Epithelial cell of proximal tubule (primary cell): ENCODE results near the gene PRKCH. TPM values are rescaled to one million over a fixed set of nuclear protein-coding genes. Genes with fewer than 3 reads are reported as not detected.

ENCODE experiments used
- DNase-seq: peaks from one replicate; pipeline ENCODE4 v3.0.0-alpha.2; 2011; ENCODE audit warnings: low read depth
- H3K4me3 ChIP-seq: 2 replicates; pipeline ENCODE4 v1.5.1; 2011; ENCODE audit warnings: low read depth, mild to moderate bottlenecking, low read length
- total RNA-seq: library from RNA; depleted of rRNA; stranded (reverse); fragments of >200 nt; gene quantifications from 2 replicates; pipeline ENCODE4 v1.2.3, GENCODE V29; 2015
- TF ChIP-seq, protein P1 (sequence below): conservative IDR thresholded peaks from 2 replicates; pipeline ENCODE4 v1.5.1; 2012; ENCODE audit warnings: low read depth, mild to moderate bottlenecking, low read length

The PRKCH gene
- total RNA-seq, 1 donor from 2014 or later, result 7.6 TPM

DNA sequence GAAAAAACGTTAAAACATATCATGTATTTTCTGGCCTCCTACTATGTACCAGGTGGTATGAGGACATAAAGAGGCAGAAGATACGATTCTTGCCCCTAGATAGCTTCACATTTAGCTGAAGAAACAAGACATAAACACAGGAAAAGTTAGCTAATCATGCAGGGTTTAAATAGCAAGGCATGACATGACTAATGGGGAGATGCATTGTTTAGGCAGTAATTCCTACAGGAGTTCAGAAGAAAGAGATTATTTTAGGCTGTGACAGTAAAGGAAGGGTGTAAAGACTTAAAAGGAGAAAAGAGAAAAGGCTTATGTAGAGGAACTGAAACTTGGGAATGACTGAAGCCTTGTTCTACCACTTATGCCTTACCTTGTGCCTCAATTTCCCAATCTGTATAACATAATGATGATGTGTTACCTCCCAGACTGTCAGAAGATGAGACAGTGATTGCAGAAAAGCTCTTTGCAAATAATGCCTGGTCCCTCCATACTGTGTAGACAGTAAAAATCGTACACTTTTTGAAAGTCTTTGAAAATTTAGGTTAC is 44.4 kb downstream of the PRKCH start:
- TF ChIP-seq, protein P1, sequence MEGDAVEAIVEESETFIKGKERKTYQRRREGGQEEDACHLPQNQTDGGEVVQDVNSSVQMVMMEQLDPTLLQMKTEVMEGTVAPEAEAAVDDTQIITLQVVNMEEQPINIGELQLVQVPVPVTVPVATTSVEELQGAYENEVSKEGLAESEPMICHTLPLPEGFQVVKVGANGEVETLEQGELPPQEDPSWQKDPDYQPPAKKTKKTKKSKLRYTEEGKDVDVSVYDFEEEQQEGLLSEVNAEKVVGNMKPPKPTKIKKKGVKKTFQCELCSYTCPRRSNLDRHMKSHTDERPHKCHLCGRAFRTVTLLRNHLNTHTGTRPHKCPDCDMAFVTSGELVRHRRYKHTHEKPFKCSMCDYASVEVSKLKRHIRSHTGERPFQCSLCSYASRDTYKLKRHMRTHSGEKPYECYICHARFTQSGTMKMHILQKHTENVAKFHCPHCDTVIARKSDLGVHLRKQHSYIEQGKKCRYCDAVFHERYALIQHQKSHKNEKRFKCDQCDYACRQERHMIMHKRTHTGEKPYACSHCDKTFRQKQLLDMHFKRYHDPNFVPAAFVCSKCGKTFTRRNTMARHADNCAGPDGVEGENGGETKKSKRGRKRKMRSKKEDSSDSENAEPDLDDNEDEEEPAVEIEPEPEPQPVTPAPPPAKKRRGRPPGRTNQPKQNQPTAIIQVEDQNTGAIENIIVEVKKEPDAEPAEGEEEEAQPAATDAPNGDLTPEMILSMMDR, result no peak
- no peak overlapping the region for H3K4me3 ChIP-seq
- DNase-seq, result no peak

DNA sequence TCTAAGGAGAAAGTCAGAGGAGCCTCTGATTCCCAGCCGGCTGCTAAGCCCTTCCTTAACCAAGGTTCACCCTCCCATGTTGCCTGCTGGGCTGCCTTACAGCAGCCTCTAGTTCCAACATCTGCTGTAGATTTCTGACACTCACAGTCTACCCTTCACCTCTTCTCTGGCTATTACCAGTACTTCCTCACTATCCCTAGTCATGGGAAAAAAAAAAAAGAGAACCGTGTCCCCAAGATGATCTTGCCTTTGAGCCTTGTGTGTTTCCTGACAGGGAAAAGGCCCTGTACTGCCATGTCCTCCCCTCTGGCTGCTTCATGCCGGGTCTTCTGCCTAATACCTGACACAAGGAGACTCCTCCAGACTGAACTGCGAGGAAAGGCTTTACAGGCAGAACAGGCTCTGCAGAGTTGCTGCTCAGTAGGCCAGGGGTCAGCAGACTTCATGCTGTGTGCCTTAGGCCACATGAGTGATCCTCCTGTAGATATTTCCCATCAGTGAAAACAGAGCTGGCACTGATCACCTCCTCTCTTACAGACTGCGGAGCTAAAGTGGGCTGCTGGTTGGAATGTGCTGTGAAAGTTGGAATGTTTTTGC is 46.8 kb downstream of the PRKCH start:
- no peak for DNase-seq
- TF ChIP-seq, protein P1, result no peak
- H3K4me3 ChIP-seq, result no peak overlapping the region

DNA sequence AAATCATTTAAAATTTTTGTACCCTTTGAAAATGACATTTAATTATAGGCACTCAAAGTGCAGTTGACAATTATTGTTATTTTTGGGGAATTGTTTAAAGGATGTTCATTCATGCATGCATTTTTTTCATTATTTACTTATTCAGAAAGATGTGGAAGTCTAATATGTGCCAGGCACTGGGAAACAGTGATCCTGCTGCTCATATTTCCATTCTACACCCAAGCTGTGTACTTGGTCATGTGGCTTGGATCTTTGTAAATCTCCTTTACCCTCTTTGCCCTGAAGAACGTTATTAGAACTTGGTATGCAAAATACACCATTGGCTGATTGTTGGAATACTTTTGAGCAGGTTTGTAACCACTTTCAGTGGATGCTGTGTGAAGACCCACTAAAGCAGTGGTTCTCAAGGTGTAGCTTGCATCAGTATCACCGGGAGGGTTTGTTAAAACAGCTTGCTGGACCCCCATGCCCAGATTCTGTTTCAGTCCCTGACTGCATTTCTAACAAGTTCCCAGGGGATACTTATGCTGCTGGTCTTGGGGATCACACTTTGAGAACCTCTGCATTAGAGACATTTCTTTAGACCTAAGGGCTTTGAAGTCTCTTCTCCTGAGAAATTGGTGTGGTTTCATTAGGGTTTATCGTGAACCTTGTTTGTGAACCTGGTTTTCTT is 47.5 kb downstream of the PRKCH start:
- H3K4me3 ChIP-seq, result no peak overlapping the region
- TF ChIP-seq, protein P1, result no peak
- no peak for DNase-seq

DNA sequence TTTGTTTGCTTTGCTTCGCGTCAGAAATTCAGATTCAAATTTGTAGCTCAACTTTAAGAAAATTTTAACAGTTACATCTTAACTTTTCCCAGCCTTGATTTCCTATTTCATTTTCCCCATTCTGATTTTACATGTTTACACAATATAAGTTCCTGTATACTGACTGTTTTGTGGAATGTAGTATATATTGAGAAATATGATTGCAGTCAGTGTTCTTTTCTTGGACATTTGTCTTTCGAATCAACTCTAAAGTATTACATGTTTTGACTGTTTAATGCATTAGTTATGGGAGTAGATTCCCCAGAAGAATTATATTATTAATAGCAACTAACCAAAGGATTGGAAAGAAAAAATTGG is 48.1 kb downstream of the PRKCH start:
- TF ChIP-seq, protein P1, result no peak
- no peak overlapping the region for H3K4me3 ChIP-seq
- DNase-seq, result no peak

DNA sequence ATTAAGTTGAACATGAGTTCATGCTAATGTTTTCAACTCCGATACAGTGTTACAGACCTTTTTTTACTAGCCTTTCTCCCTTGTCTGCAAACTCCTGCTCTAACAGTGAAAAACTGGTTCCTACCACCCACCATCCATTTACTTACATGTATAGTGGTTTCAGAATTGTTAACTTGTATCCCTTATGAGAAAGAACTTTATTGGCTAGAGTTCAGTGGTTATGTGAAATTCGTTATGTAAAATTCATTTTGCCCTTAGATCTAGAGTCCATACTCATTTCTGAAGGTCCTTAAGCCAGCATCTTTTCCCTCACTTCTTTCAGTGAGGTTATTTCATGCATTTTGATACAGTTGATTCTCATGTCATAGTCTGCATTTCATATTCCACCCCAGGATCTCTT is 51.0 kb downstream of the PRKCH start:
- DNase-seq, result no peak
- H3K4me3 ChIP-seq, result no peak overlapping the region
- TF ChIP-seq, protein P1, result no peak

DNA sequence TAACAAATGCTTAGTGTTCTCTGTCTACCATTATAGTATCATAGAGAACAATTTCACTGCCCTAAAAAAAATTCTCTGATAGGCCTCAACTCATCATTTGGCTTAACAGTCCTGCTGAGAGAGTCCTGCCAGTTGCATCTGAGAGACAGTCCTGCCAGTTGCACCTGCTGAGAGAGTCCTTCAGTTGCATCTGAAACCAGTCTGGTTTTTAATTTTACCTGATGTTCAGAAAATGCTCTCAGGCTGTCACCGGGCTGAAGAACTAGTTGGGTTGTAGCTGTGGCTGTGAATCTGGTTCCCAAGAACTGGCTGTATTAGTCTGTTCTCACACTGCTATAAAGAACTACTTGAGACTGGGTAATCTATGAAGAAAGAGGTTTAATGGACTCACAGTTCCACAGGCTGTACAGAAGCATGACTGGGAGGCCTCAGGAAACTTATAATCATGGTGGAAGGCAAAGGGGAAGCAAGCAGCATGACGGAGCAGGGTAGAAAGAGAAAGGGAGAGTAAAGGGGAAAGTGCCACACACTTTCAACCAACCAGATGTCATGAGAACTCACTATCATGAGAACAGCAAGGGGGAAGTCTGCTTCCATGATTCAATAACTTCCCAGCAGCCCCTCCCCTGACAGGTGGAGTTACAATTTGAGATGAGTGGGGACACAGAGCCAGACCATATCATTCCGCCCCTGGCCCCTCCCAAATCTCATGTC is 51.6 kb downstream of the PRKCH start:
- no peak for DNase-seq
- TF ChIP-seq, protein P1, result no peak
- no peak overlapping the region for H3K4me3 ChIP-seq

DNA sequence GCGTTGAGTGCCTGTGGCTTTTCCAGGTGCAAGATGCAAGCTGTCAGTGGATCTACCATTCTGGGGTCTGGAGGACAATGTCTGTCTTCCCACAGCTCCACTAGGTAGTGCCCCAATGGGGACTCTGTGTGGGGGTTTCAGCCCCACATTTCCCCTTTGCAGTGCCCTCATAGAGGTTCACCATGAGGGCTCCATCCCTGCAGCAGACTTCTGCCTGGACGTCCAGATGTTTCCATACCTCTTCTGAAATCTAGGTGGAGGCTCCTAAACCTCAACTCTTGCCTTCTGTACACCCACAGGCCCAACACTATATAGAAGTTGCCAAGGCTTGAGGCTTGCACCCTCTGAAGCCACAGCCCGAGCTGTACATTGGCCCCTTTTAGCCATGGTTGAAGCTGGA is 52.9 kb downstream of the PRKCH start:
- TF ChIP-seq, protein P1, result no peak
- DNase-seq, result no peak
- no peak overlapping the region for H3K4me3 ChIP-seq
